Measurements from ENCODE around the gene AXDND1.

Gene AXDND1

GRCh38 chr1:179576509-179576908 is 210.7 kb downstream of the AXDND1 start:
- DNase-seq (ENCODE audit: low read depth, low spot score): no peak

DNA sequence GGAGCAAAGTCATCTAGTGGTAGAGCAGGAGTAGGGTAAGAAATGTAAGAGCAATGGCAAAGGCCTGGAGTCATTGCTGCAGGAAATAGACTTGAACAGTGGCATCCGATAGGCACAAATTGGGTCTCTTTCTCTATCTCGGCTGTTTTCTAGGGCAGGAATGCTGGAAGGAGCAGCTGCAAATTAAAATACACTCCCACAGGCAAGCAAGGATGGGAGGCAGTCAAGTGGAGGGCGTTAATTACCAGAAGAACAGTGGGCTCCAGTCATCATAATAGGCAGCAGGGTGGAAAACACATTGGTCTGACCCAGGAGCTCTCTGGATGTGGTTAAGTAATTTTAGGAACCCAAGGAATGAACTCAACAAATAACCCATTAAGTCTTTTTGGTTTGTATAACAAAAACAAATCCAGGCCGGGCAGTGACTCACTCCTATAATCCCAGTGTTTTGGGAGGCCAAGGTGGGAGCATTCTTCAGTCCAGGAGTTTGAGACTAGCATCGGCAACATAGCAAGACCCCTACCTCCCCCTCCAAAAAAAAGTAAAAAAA is 218.1 kb downstream of the AXDND1 start:
- no peak for DNase-seq (ENCODE audit: low read depth, low spot score)

GRCh38 chr1:179586107-179586823 is 220.5 kb downstream of the AXDND1 start:
- no peak for DNase-seq (ENCODE audit: low read depth, low spot score)

DNA sequence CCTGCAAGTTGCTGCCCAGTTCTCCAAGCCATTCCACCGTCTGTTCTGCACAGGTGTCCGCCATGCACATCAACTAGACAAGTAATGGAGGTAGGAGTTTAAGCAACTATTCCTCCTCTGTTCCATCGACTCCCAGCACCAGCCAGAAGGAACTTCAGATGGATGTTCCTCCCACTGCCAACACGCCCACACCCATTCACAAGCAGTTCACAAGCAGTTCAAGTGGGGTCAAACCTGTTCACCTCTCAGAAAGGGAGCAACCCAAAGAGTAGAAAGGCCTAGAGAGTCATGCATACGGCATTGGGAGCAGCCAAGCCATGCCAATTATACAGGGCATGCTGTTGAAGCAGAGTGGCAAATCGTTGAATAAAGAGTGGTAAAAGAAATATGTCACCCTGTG is 221.6 kb downstream of the AXDND1 start:
- DNase-seq (ENCODE audit: low read depth, low spot score): no peak

GRCh38 chr1:179588425-179589024 is 222.8 kb downstream of the AXDND1 start:
- DNase-seq (ENCODE audit: low read depth, low spot score): no peak

- DNase-seq (ENCODE audit: low read depth, low spot score): no peak
Measured at GRCh38 chr1:179589509-179589908, 223.7 kb downstream of the AXDND1 start.

- no peak for DNase-seq (ENCODE audit: low read depth, low spot score)
Measured at GRCh38 chr1:179590671-179591070, 224.9 kb downstream of the AXDND1 start.

DNA sequence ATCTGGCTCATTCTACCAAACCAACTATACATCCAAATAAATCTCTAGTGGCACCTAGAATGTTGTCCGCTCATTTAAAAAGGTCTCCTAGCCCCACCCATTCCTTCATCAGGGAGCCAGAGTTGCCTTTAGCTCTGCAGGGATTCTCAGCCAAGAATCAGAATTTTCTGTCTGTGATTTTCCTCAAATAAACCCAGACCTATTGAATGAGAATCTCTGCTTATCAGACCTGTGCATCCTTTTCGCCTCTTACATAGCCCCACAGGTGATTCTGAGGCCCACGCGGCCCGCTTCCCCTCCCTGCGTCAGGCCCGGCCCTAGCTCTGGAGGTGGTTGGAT is 225.5 kb downstream of the AXDND1 start:
- DNase-seq (ENCODE audit: low read depth, low spot score): no peak

GRCh38 chr1:179591592-179592580 is 226.1 kb downstream of the AXDND1 start, which contains the start of gene TDRD5:
TDRD5 (plus strand) TSS chr1:179591832; CDS start chr1:179592616, 784 bp downstream.
- DNase-seq (ENCODE audit: low read depth, low spot score): no peak

DNA sequence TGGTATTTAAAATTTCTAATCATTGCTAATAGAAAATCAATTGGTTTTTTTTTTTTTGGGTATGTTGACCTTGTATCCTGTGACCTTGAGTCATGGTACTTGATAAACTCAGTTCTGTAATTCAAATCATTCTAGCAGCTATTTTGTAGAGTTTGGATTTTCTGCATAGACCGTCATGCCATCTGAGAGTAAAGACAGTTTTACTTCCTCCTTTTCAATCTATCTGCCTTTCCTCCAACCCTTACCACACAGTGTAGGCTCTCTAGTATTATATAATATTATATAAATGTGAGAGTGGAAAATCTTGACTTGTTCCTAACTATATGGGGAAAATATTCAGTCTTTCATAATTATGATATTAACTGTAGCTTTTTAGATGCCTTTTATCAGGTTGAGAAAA is 232.9 kb downstream of the AXDND1 start:
- no peak for DNase-seq (ENCODE audit: low read depth, low spot score)

GRCh38 chr1:179599623-179600249 is 234.0 kb downstream of the AXDND1 start:
- no peak for DNase-seq (ENCODE audit: low read depth, low spot score)

- no peak for DNase-seq (ENCODE audit: low read depth, low spot score)
Measured at GRCh38 chr1:179601093-179601492, 235.3 kb downstream of the AXDND1 start.

Data from activated CD4-positive, CD25-positive, alpha-beta regulatory T cell treated with anti-CD3 and anti-CD28 coated beads, Interleukin-2, amount 50 U/mL, for 16 hours (primary cell).